Upper lobe of left lung (tissue), 6 donors: Measurements from ENCODE around the gene HOXD13. TPM values are rescaled to one million over a fixed set of nuclear protein-coding genes. Genes with fewer than 3 reads are reported as not detected.

Experiments
- ATAC-seq, 2 donors: fragments of 200-7000 bp; cut with Tn5 transposase; one replicate each; pipeline ENCODE4 v1.9.1; 2022; ENCODE audit warnings: mild to moderate bottlenecking in 2 of 2, moderate library complexity in 2 of 2; ENCODE audit not compliant: low FRiP score in 2 of 2
- DNase-seq, 2 donors: peaks; one replicate each; pipeline ENCODE4 v3.0.0-alpha.2; 2019 to 2020
- H3K27ac ChIP-seq, 4 donors: fragments of 200-600 bp; sonication (generic); one replicate each; pipeline ENCODE4 v1.5.1; 2016 to 2019
- H3K27me3 ChIP-seq, 4 donors: fragments of 200-600 bp; sonication (generic); one replicate each; pipeline ENCODE4 v1.5.1; 2017 to 2019
- H3K36me3 ChIP-seq, 4 donors: fragments of 200-600 bp; sonication (generic); one replicate each; pipeline ENCODE4 v1.5.1; 2016 to 2019
- H3K4me1 ChIP-seq, 4 donors: fragments of 200-600 bp; sonication (generic); one replicate each; pipeline ENCODE4 v1.5.1; 2018 to 2019
- H3K4me3 ChIP-seq, 4 donors: fragments of 200-600 bp; sonication (generic); one replicate each; pipeline ENCODE4 v1.5.1; 2017 to 2019; ENCODE audit warnings: mild to moderate bottlenecking in 2 of 4, moderate library complexity in 1 of 4
- H3K9me3 ChIP-seq, 4 donors: fragments of 200-600 bp; sonication (generic); one replicate each; pipeline ENCODE4 v1.5.1; 2018 to 2019
- EP300 ChIP-seq, 4 donors: sonication (generic); formaldehyde crosslinking; IDR thresholded peaks; one replicate each; pipeline ENCODE4 v1.5.1; 2017; ENCODE audit warnings: antibody characterized with exemption in 4 of 4, control low read depth in 2 of 4
- POLR2A ChIP-seq, 4 donors: fragments of 450-650 bp; IDR thresholded peaks; one replicate each; pipeline ENCODE4 v1.5.1; 2016 to 2017; ENCODE audit warnings: antibody characterized with exemption in 4 of 4, mild to moderate bottlenecking in 2 of 4
- POLR2AphosphoS5 ChIP-seq, 2 donors: sonication (generic); formaldehyde crosslinking; IDR thresholded peaks; one replicate each; pipeline ENCODE4 v1.5.1; 2017; ENCODE audit warnings: antibody characterized with exemption in 2 of 2
- WGBS, 2 donors: methylation state at CpG; one replicate each; pipeline ENCODE4 v1.1.5; 2017 to 2018; 5-methylcytosine and 5-hydroxymethylcytosine counted together
- total RNA-seq, 6 donors: library from RNA; depleted of rRNA in 4 of 6; stranded (reverse); fragments of >200 nt in 4 of 6; gene quantifications; one replicate each; pipeline versions ENCODE4 v1.1.0 to v1.2.1, GENCODE V29; 2016 to 2021
- TF ChIP-seq, protein P1 (sequence below), 6 experiments: fragments of 450-650 bp in 4 of 6; fragments of 200-600 bp in 2 of 6; sonication (generic) in 2 of 6; IDR thresholded peaks; one replicate each; pipeline ENCODE4 v1.5.1; 2016 to 2019; ENCODE audit warnings: antibody characterized with exemption in 6 of 6
- donor health status: DM: no; HTN: no; CAD: no; lungs with moderate emphysema.
- donor health status: DM: no; HTN: yes; CAD: no; lungs with severe emphysema.

HOXD13 gene
- total RNA-seq, 6 donors from 2014 or later: not detected

DNA sequence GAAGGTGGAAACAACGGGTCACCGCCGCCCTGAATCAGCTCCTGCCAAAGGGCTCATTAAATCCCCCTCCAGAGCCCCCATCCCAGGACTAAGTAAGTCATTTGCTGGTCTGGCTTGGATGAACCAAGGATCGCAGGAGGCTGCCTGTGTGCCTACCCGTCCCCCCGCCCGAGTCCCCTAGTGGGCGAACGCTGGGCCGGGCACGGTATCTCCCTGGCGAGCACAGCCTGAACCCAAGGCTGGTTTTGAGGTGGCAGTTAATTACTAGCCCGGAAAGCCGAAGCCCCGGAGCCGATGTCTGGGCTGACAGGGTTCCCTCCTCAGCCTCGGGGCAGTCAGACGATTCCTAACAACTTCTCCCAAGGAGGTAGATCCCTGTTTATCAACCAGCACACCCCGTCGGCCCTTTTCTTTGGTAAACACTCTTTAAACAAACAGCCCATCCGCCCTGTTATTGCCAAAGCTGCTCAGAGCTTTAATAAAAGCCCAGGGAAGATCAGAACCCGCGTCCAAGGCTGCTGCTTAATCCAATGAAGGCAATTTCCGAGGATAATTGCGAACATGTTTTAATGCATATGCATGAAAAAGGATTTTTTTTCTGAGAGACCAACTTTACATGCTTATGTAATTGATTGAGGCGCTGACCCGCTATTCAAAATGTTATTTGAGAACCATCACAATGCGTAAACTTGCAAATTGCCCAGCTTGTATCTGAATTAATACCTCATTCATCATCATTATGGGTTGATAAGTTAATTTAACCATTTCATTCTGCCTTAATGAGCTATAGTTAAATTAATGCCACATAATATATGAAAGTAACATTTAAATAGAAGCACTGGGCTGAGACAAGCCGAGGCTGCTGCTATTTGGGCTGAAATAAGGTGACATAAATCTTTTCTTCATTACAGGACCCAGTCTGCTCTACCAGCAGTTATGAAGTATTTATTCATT is 19.3 kb upstream of the HOXD13 start:
- ATAC-seq: no peak
- H3K9me3 ChIP-seq: no peaks in the 10 kb centered on the region
- H3K27ac ChIP-seq: no peak overlapping the region
- DNase-seq: peak in 1 of 2 donors; percentile 40
- 7 to 8% methylated on average over 16 to 20 of the region's 29 CpGs for WGBS, 2 donors
- no peak overlapping the region for H3K4me3 ChIP-seq
- no peaks in the 10 kb centered on the region for H3K36me3 ChIP-seq
- peaks cover 0 to 88% (median 33%) of the 10 kb centered on the region in 4 donors for H3K27me3 ChIP-seq
- TF ChIP-seq, protein P1, sequence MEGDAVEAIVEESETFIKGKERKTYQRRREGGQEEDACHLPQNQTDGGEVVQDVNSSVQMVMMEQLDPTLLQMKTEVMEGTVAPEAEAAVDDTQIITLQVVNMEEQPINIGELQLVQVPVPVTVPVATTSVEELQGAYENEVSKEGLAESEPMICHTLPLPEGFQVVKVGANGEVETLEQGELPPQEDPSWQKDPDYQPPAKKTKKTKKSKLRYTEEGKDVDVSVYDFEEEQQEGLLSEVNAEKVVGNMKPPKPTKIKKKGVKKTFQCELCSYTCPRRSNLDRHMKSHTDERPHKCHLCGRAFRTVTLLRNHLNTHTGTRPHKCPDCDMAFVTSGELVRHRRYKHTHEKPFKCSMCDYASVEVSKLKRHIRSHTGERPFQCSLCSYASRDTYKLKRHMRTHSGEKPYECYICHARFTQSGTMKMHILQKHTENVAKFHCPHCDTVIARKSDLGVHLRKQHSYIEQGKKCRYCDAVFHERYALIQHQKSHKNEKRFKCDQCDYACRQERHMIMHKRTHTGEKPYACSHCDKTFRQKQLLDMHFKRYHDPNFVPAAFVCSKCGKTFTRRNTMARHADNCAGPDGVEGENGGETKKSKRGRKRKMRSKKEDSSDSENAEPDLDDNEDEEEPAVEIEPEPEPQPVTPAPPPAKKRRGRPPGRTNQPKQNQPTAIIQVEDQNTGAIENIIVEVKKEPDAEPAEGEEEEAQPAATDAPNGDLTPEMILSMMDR (IDR thresholded peaks at IDR 0.05): no peak
- TF ChIP-seq POLR2AphosphoS5 (IDR thresholded peaks at IDR 0.05): no peak
- no peak for TF ChIP-seq POLR2A (IDR thresholded peaks at IDR 0.05)
- TF ChIP-seq EP300 (IDR thresholded peaks at IDR 0.05): no peak
- peaks cover 0 to 14% (median 1%) of the 10 kb centered on the region in 4 donors for H3K4me1 ChIP-seq

DNA sequence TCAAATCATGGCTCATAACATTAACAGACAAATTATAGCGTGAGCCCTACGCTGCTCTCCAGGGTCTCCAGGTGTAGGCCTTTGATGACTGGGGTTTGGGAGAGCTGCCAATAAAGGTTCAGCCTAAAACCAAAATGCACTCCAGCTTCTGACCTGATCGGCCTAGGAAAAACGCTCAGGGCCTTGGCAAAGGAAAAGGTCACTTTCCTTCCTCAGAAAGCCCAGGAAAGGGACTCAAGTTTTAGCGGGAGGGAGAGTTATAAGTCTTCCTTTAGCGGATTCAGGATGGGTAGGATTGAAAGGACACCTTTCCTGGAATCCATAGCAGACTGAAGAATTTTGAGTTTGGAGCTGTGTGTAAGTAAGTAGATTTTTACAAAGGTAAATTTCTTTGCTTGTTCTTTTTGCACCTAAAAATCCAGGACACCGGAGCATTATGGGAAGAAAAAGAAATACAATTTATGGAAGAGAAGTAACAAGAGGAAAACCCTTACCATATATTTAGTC is 17.5 kb upstream of the HOXD13 start:
- H3K36me3 ChIP-seq: no peaks in the 10 kb centered on the region
- WGBS, 2 donors: 21 to 31% methylated on average over 7 of the region's 7 CpGs
- peaks cover 4 to 20% (median 6%) of the 10 kb centered on the region in 4 donors for H3K4me1 ChIP-seq
- peaks cover 0 to 91% (median 40%) of the 10 kb centered on the region in 4 donors for H3K27me3 ChIP-seq
- ATAC-seq (no peak), DNase-seq (no peak)
- H3K27ac ChIP-seq: no peak overlapping the region
- no peaks in the 10 kb centered on the region for H3K9me3 ChIP-seq
- TF ChIP-seq EP300 (IDR thresholded peaks at IDR 0.05) (no peak), POLR2AphosphoS5 (IDR thresholded peaks at IDR 0.05) (no peak), POLR2A (IDR thresholded peaks at IDR 0.05) (no peak)
- TF ChIP-seq, protein P1 (IDR thresholded peaks at IDR 0.05): no peak
- no peak overlapping the region for H3K4me3 ChIP-seq

DNA sequence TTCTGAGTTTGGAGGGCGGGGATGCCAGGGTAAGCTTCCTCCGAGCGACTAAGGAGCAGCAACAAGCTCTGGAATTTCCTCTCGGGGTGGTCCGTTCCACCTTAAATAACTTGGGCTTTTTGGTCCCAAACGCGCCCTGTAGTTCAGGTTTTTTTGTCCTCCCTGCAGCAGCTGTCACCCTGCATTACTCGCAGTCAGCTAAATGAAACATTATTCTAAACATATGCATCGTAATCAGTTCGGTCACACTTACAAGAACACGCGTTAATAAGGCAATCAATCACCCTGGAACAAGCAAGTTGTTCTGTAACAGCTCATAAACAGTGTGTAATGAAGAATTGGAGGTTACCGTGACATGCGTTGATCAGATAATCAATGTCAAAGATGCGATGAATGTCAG is 17.0 kb upstream of the HOXD13 start:
- Histone ChIP-seq H3K9me3 (peaks cover 0 to under 1% (median under 1%) of the 10 kb centered on the region in 4 donors), H3K27ac (no peak overlapping the region), H3K27me3 (peaks cover 0 to 96% (median 44%) of the 10 kb centered on the region in 4 donors), H3K4me1 (peaks cover 5 to 25% (median 10%) of the 10 kb centered on the region in 4 donors), H3K4me3 (no peak overlapping the region), H3K36me3 (no peaks in the 10 kb centered on the region)
- TF ChIP-seq, protein P1 (IDR thresholded peaks at IDR 0.05): no peak
- no peak for TF ChIP-seq POLR2AphosphoS5 (IDR thresholded peaks at IDR 0.05)
- no peak for TF ChIP-seq EP300 (IDR thresholded peaks at IDR 0.05)
- TF ChIP-seq POLR2A (IDR thresholded peaks at IDR 0.05): no peak
- WGBS, 2 donors: 10% methylated on average over 15 of the region's 15 CpGs
- DNase-seq (no peak), ATAC-seq (no peak)

DNA sequence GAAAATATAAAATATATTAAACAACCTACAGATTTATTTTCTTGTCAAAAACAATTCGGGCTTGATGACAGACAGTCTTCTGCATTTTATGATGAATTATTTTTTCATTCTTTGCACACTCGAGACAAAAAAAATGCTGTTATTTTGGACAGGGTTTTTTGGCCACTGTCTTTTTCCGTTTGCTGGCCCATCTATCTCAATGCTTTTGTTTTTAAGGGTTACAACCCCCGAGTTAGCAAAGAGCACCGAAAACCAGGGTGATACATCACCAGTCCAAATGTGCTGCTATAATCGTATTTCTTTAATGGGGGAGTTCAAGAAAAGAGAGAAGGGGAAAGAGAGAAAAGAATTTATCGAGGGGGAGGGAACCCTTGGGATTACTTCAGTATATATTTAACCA is 16.5 kb upstream of the HOXD13 start:
- Histone ChIP-seq H3K27me3 (peaks cover 0 to 96% (median 50%) of the 10 kb centered on the region in 4 donors), H3K9me3 (peaks cover 0 to 7% (median 6%) of the 10 kb centered on the region in 4 donors), H3K4me3 (no peak overlapping the region), H3K36me3 (no peaks in the 10 kb centered on the region), H3K27ac (no peak overlapping the region), H3K4me1 (peaks cover 8 to 30% (median 13%) of the 10 kb centered on the region in 4 donors)
- 16 to 27% methylated on average over 7 of the region's 7 CpGs for WGBS, 2 donors
- ATAC-seq: no peak
- DNase-seq: no peak
- TF ChIP-seq POLR2A (IDR thresholded peaks at IDR 0.05) (no peak), POLR2AphosphoS5 (IDR thresholded peaks at IDR 0.05) (no peak), EP300 (IDR thresholded peaks at IDR 0.05) (no peak)
- TF ChIP-seq, protein P1 (IDR thresholded peaks at IDR 0.05): no peak
